Heart right ventricle (tissue), 16 donors: ENCODE measurements around the gene MICALL2. TPM values are rescaled to one million over a fixed set of nuclear protein-coding genes. Genes with fewer than 3 reads are reported as not detected.

Experiments used
- ATAC-seq, 8 donors: fragments of 200-7000 bp; cut with Tn5 transposase; one replicate each; pipeline ENCODE4 v1.9.1; 2020; ENCODE audit warnings: mild to moderate bottlenecking in 8 of 8, moderate library complexity in 8 of 8, moderate number of reproducible peaks in 1 of 8
- DNase-seq, 2 donors: peaks; one replicate each; pipeline ENCODE4 v3.0.0-alpha.2; 2020
- H3K27ac ChIP-seq, 10 donors: fragments of 200-600 bp; sonication (generic) in 2 of 10; one replicate each; pipeline versions ENCODE4 v1.5.0 to v1.8.0; 2020 to 2022; ENCODE audit warnings: mild to moderate bottlenecking in 3 of 10
- H3K27me3 ChIP-seq, 7 donors: fragments of 200-600 bp; one replicate each; pipeline ENCODE4 v1.8.0; 2021 to 2022; ENCODE audit warnings: mild to moderate bottlenecking in 2 of 7
- H3K36me3 ChIP-seq, 9 donors: fragments of 200-600 bp; sonication (generic) in 1 of 9; one replicate each; pipeline versions ENCODE4 v1.5.0 to v1.8.0; 2020 to 2022; ENCODE audit warnings: mild to moderate bottlenecking in 2 of 9
- H3K4me1 ChIP-seq, 9 donors: fragments of 200-600 bp; sonication (generic) in 1 of 9; one replicate each; pipeline versions ENCODE4 v1.5.0 to v1.8.0; 2020 to 2022; ENCODE audit warnings: mild to moderate bottlenecking in 4 of 9
- H3K4me3 ChIP-seq, 10 donors: fragments of 200-600 bp; sonication (generic) in 2 of 10; one replicate each; pipeline versions ENCODE4 v1.5.0 to v1.8.0; 2020 to 2022; ENCODE audit warnings: mild to moderate bottlenecking in 7 of 10, moderate library complexity in 2 of 10
- H3K9me3 ChIP-seq, 11 donors: fragments of 200-600 bp in 10 of 11; sonication (generic) in 2 of 11; one replicate each; pipeline versions ENCODE4 v1.5.0 to v1.8.0; 2013 to 2022; ENCODE audit warnings: mild to moderate bottlenecking in 2 of 11, control low read depth in 1 of 11, moderate library complexity in 1 of 11
- CTCF ChIP-seq, 9 donors: fragments of 200-600 bp; sonication (generic) in 2 of 9; IDR thresholded peaks; one replicate each; pipeline versions ENCODE4 v1.5.0 to v1.8.0; 2021 to 2022; ENCODE audit warnings: antibody characterized with exemption in 9 of 9, mild to moderate bottlenecking in 5 of 9, moderate library complexity in 1 of 9
- WGBS, 2 donors: extraction: QIAGEN DNeasy Blood & Tissue Kit; methylation state at CpG; one replicate each; pipeline ENCODE4 v1.1.7; 2013; ENCODE audit warnings: inconsistent platforms in 1 of 2; 5-methylcytosine and 5-hydroxymethylcytosine counted together
- intact Hi-C, 10 donors: fragments of 100-400 bp; cut with DNase I; formaldehyde crosslinking; loops; one replicate each; pipeline versions ENCODE4 v1.11.1 to v1.14.2; 2022
- polyA plus RNA-seq, 2 donors: library from polyadenylated mRNA; stranded (reverse); fragments of 200-250 nt; gene quantifications; one replicate each; pipeline ENCODE4 v1.2.3, GENCODE V29; 2013
- total RNA-seq, 10 donors: library from RNA; stranded (reverse); fragmentation: NEBNext Ultra II Directional in 3 of 10; extraction: Animal tissue kit (Norgen Biotek cat#: 25700) in 3 of 10; gene quantifications; one replicate each; pipeline versions ENCODE4 v1.2.1 to v1.2.4, GENCODE V29; 2021 to 2023
- donor health status: Arrhythmogenic right ventricular cardiomyopathy.
- donor health status: ischemic (EF 13 %, LVEDD 7.1; RV severe dilation, severe dysfunction).
- donor health status: healthy with polysubstance abuse.
- donor health status: DM: no; HTN: yes; CAD: no.
- donor health status: DM: no; HTN: no; CAD: no.
- donor health status: ischemic (EF 25% LVEDD 6.9; RV normal size, moderate dysfunction).
- donor health status: ischemic (EF 25% LVEDD 5.7; RV mildly dilated, moderate dysfunction).
- donor health status: healthy.
- donor health status: DM: yes; HTN: yes; CAD: no.
- donor health status: Ischemic cardiomyopathy.
- donor health status: ischemic (EF 35%, LVEDD 5.7; RV mildly dilated, moderate dysfunction).
- donor health status: nonischemic (EF 11% LVEDD 7.7; RV severe dilation, severe dysfunction).
- donor health status: DM: yes; HTN: yes; CAD: no.
- donor health status: PGD.
- donor health status: ischemic (EF 29% LVEDD 5.4; RV normal size, mild dysfunction).
- donor health status: nonischemic (EF 23%, LVEDD 6.1; RV moderate dilation, normal function).

Gene MICALL2
- total and polyA plus RNA-seq, 12 donors: 4.6 to 38.3 (median 8.7) TPM

- WGBS, 2 donors: 29 to 36% methylated on average over 17 of the region's 17 CpGs
- intact Hi-C loops: no loop called here
Measured at GRCh38 chr7:1466524-1467271, 7.4 kb upstream of the MICALL2 start.

GRCh38 chr7:1464694-1465093 is 5.4 kb upstream of the MICALL2 start:
- TF ChIP-seq CTCF (IDR thresholded peaks at IDR 0.05): no peak
- H3K9me3 ChIP-seq: no peaks in the 10 kb centered on the region
- H3K4me1 ChIP-seq: peaks cover 23 to 49% (median 39%) of the 10 kb centered on the region in 9 donors
- WGBS, 2 donors: 82 to 86% methylated on average over 12 of the region's 12 CpGs
- H3K36me3 ChIP-seq: peaks cover 0 to 7% (median under 1%) of the 10 kb centered on the region in 9 donors
- intact Hi-C loops: no loop called here
- no peak overlapping the region for H3K4me3 ChIP-seq
- ATAC-seq: no peak
- H3K27me3 ChIP-seq: no peaks in the 10 kb centered on the region
- DNase-seq: no peak
- H3K27ac ChIP-seq: no peak overlapping the region

More at GRCh38 chr7:1466524-1467271, 7.4 kb upstream of the MICALL2 start:
- peak in 1 of 9 donors; percentile 26 for TF ChIP-seq CTCF (IDR thresholded peaks at IDR 0.05)
- Histone ChIP-seq H3K4me1 (peaks cover 9 to 30% (median 21%) of the 10 kb centered on the region in 9 donors), H3K4me3 (no peak overlapping the region), H3K27me3 (no peaks in the 10 kb centered on the region), H3K27ac (peak overlapping the region; percentile 54 to 87 (median 75)), H3K36me3 (peaks cover 0 to 27% (median 20%) of the 10 kb centered on the region in 9 donors), H3K9me3 (no peaks in the 10 kb centered on the region)
- DNase-seq (peak; percentile 75 to 81), ATAC-seq (peak; percentile 50 to 85 (median 77))

- Histone ChIP-seq H3K27me3 (no peaks in the 10 kb centered on the region), H3K36me3 (no peaks in the 10 kb centered on the region), H3K4me1 (peaks cover 24 to 52% (median 43%) of the 10 kb centered on the region in 9 donors), H3K27ac (no peak overlapping the region), H3K4me3 (no peak overlapping the region), H3K9me3 (no peaks in the 10 kb centered on the region)
- TF ChIP-seq CTCF (IDR thresholded peaks at IDR 0.05): no peak
- intact Hi-C loops: no loop called here
- 52 to 53% methylated on average over 18 of the region's 18 CpGs for WGBS, 2 donors
- DNase-seq (no peak), ATAC-seq (no peak)
Measured at GRCh38 chr7:1463676-1464223, 4.5 kb upstream of the MICALL2 start.

GRCh38 chr7:1461646-1462375 is 2.5 kb upstream of the MICALL2 start:
- Histone ChIP-seq H3K9me3 (no peaks in the 10 kb centered on the region), H3K27me3 (no peaks in the 10 kb centered on the region), H3K27ac (peak overlapping the region in 9 of 10 donors; percentile 61 to 91 (median 75)), H3K4me1 (peaks cover 33 to 66% (median 59%) of the 10 kb centered on the region in 9 donors), H3K4me3 (no peak overlapping the region), H3K36me3 (no peaks in the 10 kb centered on the region)
- DNase-seq (no peak), ATAC-seq (no peak)
- 67 to 68% methylated on average over 18 of the region's 18 CpGs for WGBS, 2 donors
- TF ChIP-seq CTCF (IDR thresholded peaks at IDR 0.05): no peak
- intact Hi-C loops: no loop called here
